ENCODE results near the gene TMEM163.

The TMEM163 gene

GRCh38 chr2:134564549-134564948, 154.3 kb downstream of the TMEM163 start:
- H3K9me3 Mint-ChIP-seq, result no peaks in the 10 kb centered on the region
- no peak for TF ChIP-seq CTCF (IDR thresholded peaks at IDR 0.05; ENCODE audit: unreplicated experiment in 3 of 3)
- no peaks in the 10 kb centered on the region for H3K36me3 Mint-ChIP-seq (ENCODE audit: low read depth)
- H3K27ac Mint-ChIP-seq, result no peak overlapping the region
- no peaks in the 10 kb centered on the region for H3K4me1 Mint-ChIP-seq
- peaks cover 3% of the 10 kb centered on the region for H3K27me3 Mint-ChIP-seq (ENCODE audit: low read depth)
- no peak overlapping the region for H3K4me3 Mint-ChIP-seq

- peaks cover 10% of the 10 kb centered on the region for H3K27me3 Mint-ChIP-seq (ENCODE audit: low read depth)
- no peak for TF ChIP-seq CTCF (IDR thresholded peaks at IDR 0.05; ENCODE audit: unreplicated experiment in 3 of 3)
- H3K4me3 Mint-ChIP-seq, result no peak overlapping the region
- H3K4me1 Mint-ChIP-seq, result no peaks in the 10 kb centered on the region
- no peaks in the 10 kb centered on the region for H3K36me3 Mint-ChIP-seq (ENCODE audit: low read depth)
- H3K27ac Mint-ChIP-seq, result no peak overlapping the region
- no peaks in the 10 kb centered on the region for H3K9me3 Mint-ChIP-seq
These were observed 160.5 kb downstream of the TMEM163 start for GRCh38 chr2:134558208-134558830.

- Mint-ChIP-seq H3K9me3 (no peaks in the 10 kb centered on the region), H3K4me3 (no peak overlapping the region), H3K4me1 (no peaks in the 10 kb centered on the region), H3K27ac (no peak overlapping the region), H3K27me3 (ENCODE audit: low read depth) (peaks cover 14% of the 10 kb centered on the region), H3K36me3 (ENCODE audit: low read depth) (no peaks in the 10 kb centered on the region)
- TF ChIP-seq CTCF (IDR thresholded peaks at IDR 0.05; ENCODE audit: unreplicated experiment in 3 of 3), result no peak
These were observed 163.4 kb downstream of the TMEM163 start for GRCh38 chr2:134555411-134555810.

GRCh38 chr2:134553657-134554056, 165.1 kb downstream of the TMEM163 start:
- Mint-ChIP-seq H3K4me1 (no peaks in the 10 kb centered on the region), H3K4me3 (no peak overlapping the region), H3K36me3 (ENCODE audit: low read depth) (no peaks in the 10 kb centered on the region), H3K27me3 (ENCODE audit: low read depth) (peaks cover 14% of the 10 kb centered on the region), H3K9me3 (no peaks in the 10 kb centered on the region), H3K27ac (no peak overlapping the region)
- TF ChIP-seq CTCF (IDR thresholded peaks at IDR 0.05; ENCODE audit: unreplicated experiment in 3 of 3), result no peak

GRCh38 chr2:134550566-134551164, 168.1 kb downstream of the TMEM163 start:
- no peak for TF ChIP-seq CTCF (IDR thresholded peaks at IDR 0.05; ENCODE audit: unreplicated experiment in 3 of 3)
- Mint-ChIP-seq H3K4me1 (no peaks in the 10 kb centered on the region), H3K36me3 (ENCODE audit: low read depth) (no peaks in the 10 kb centered on the region), H3K9me3 (no peaks in the 10 kb centered on the region), H3K27me3 (ENCODE audit: low read depth) (peaks cover 11% of the 10 kb centered on the region), H3K4me3 (no peak overlapping the region), H3K27ac (no peak overlapping the region)

- H3K4me3 Mint-ChIP-seq, result no peak overlapping the region
- peaks cover 18% of the 10 kb centered on the region for H3K27me3 Mint-ChIP-seq (ENCODE audit: low read depth)
- no peaks in the 10 kb centered on the region for H3K36me3 Mint-ChIP-seq (ENCODE audit: low read depth)
- no peak overlapping the region for H3K27ac Mint-ChIP-seq
- no peaks in the 10 kb centered on the region for H3K9me3 Mint-ChIP-seq
- no peak for TF ChIP-seq CTCF (IDR thresholded peaks at IDR 0.05; ENCODE audit: unreplicated experiment in 3 of 3)
- no peaks in the 10 kb centered on the region for H3K4me1 Mint-ChIP-seq
These were observed 169.7 kb downstream of the TMEM163 start for GRCh38 chr2:134549104-134549503.

All from nephron (organoid).